Motor neuron (in vitro differentiated cells): ENCODE measurements around the gene RARRES1. TPM values are rescaled to one million over a fixed set of nuclear protein-coding genes. Genes with fewer than 3 reads are reported as not detected.

Experiments used
- ATAC-seq, 8 experiments: fragments of 200-7000 bp; cut with Tn5 transposase; replicated peaks in 6 of 8; 2 replicates each; pipeline ENCODE4 v1.8.0; 2021; ENCODE audit warnings: mild to moderate bottlenecking in 8 of 8, moderate library complexity in 8 of 8
- H3K27ac ChIP-seq, 2 donors: fragments of 250-450 bp; sonication (Bioruptor Pico); 2 replicates each; pipeline ENCODE4 v1.9.0; 2021; ENCODE audit warnings: antibody characterized with exemption in 2 of 2, mild to moderate bottlenecking in 2 of 2, moderate library complexity in 1 of 2
- H3K4me1 ChIP-seq, 2 donors: fragments of 250-450 bp; sonication (Bioruptor Pico); replicated peaks in 1 of 2; 2 replicates each; pipeline ENCODE4 v1.6.1; 2021; ENCODE audit warnings: antibody characterized with exemption in 2 of 2, mild to moderate bottlenecking in 2 of 2, moderate library complexity in 1 of 2
- H3K4me3 ChIP-seq, 5 donors: fragments of 250-450 bp; sonication (Bioruptor Pico); 2 replicates each; pipeline ENCODE4 v1.9.0; 2021; ENCODE audit warnings: antibody characterized with exemption in 5 of 5, mild to moderate bottlenecking in 5 of 5, moderate library complexity in 4 of 5
- WGBS, 10 experiments: fragments of 450-650 bp; shearing (Covaris generic); methylation state at CpG; one replicate each; pipeline ENCODE4 v1.0.0; 2022; 5-methylcytosine and 5-hydroxymethylcytosine counted together
- in situ Hi-C, 9 experiments: fragments of 400-800 bp; cut with MboI; loops; one replicate each; pipeline ENCODE4 v1.15.0; 2021; ENCODE audit warnings: low sequenced_read_pairs in 9 of 9, low pct_unique_long_range_greater_than_20kb in 2 of 9; ENCODE audit not compliant: unreplicated experiment in 9 of 9
- total RNA-seq, 8 experiments: library from RNA; unstranded; fragments of 300-600 nt; gene quantifications; 2 replicates each; pipeline versions ENCODE4 v1.2.3 to v1.2.4, GENCODE V29; 2022

RARRES1 gene
- 10 to 100 TPM in 2 of 8 experiments, 1 to 10 TPM in 2, under 1 TPM in 4; 0.38 to 49.2 (median 1.5) TPM for total RNA-seq

- peak; percentile 74 to 86 (median 80) for ATAC-seq
- in situ Hi-C loops = loop anchor here in 1 of 9 experiments (25.0 kb wide), 1 partner anchor 530 kb away; no protein-coding TSS in a partner anchor
- 2 to 20% (median 4%) methylated on average over 1 to 18 of the region's 101 CpGs; no CpG with 5 or more reads in 7 of the 10 experiments for WGBS, 10 experiments
- H3K4me1 ChIP-seq = peaks cover 6 to 7% of the 10 kb centered on the region in 2 donors
- peak within 1 kb of the TSS; percentile 24 to 46 (median 37) for H3K4me3 ChIP-seq
- H3K27ac ChIP-seq = no peak within 1 kb of the TSS
Observed at GRCh38 chr3:158731938-158732855, at the start of gene RARRES1. TSS of gene RARRES1 (minus strand) at chr3:158732457. CDS start at chr3:158732415, 42 bp downstream.

GRCh38 chr3:158781849-158782248 lies 49.6 kb upstream of the RARRES1 start:
- no peak for ATAC-seq
- Histone ChIP-seq H3K4me1 (no peaks in the 10 kb centered on the region), H3K4me3 (no peak overlapping the region), H3K27ac (no peak overlapping the region)
- in situ Hi-C loops = loop anchor here in 2 of 9 experiments (10.0 to 25.0 kb wide), 2 partner anchors 57 to 120 kb away; partner anchors contain the start of gene LXN (in 2 of the 2)
- WGBS, 10 experiments = 14 to 83% (median 45%) methylated on average over 1 of the region's 1 CpG; no CpG with 5 or more reads in 2 of the 10 experiments

- no peaks in the 10 kb centered on the region for H3K4me1 ChIP-seq
- 58 to 100% (median 91%) methylated on average over 1 to 2 of the region's 2 CpGs; no CpG with 5 or more reads in 1 of the 10 experiments for WGBS, 10 experiments
- in situ Hi-C loops = loop anchor here in 2 of 9 experiments (10.0 to 25.0 kb wide), 2 partner anchors 56 to 119 kb away; partner anchors contain the start of gene LXN (in 2 of the 2)
- no peak overlapping the region for H3K27ac ChIP-seq
- no peak overlapping the region for H3K4me3 ChIP-seq
- ATAC-seq = no peak
Observed at GRCh38 chr3:158781191-158781590, 48.9 kb upstream of the RARRES1 start.

GRCh38 chr3:158780766-158781165 lies 48.5 kb upstream of the RARRES1 start:
- Histone ChIP-seq H3K4me1 (no peaks in the 10 kb centered on the region), H3K27ac (no peak overlapping the region), H3K4me3 (no peak overlapping the region)
- in situ Hi-C loops = loop anchor here in 2 of 9 experiments (10.0 to 25.0 kb wide), 2 partner anchors 56 to 118 kb away; partner anchors contain the start of gene LXN (in 2 of the 2)
- 88 to 100% (median 100%) methylated on average over 1 of the region's 1 CpG; no CpG with 5 or more reads in 3 of the 10 experiments for WGBS, 10 experiments
- ATAC-seq = no peak

GRCh38 chr3:158777161-158777873 lies 45.1 kb upstream of the RARRES1 start:
- ATAC-seq = no peak
- in situ Hi-C loops = loop anchor here in 2 of 9 experiments (25.0 kb wide), 1 partner anchor 115 kb away; the partner anchor contains the start of gene LXN (in 2 of the 2)
- no peak overlapping the region for H3K27ac ChIP-seq
- H3K4me3 ChIP-seq = no peak overlapping the region
- no peaks in the 10 kb centered on the region for H3K4me1 ChIP-seq
- WGBS, 10 experiments = 63 to 100% (median 88%) methylated on average over 1 to 3 of the region's 3 CpGs; no CpG with 5 or more reads in 2 of the 10 experiments

- WGBS, 10 experiments = 92% methylated on average over 2 of the region's 7 CpGs; no CpG with 5 or more reads in 9 of the 10 experiments
- in situ Hi-C loops = loop anchor here in 2 of 9 experiments (25.0 kb wide), 1 partner anchor 114 kb away; the partner anchor contains the start of gene LXN (in 2 of the 2)
- Histone ChIP-seq H3K4me3 (no peak overlapping the region), H3K27ac (no peak overlapping the region), H3K4me1 (no peaks in the 10 kb centered on the region)
- no peak for ATAC-seq
Observed at GRCh38 chr3:158776531-158776930, 44.3 kb upstream of the RARRES1 start.

- 60 to 100% (median 97%) methylated on average over 1 to 2 of the region's 3 CpGs for WGBS, 10 experiments
- Histone ChIP-seq H3K4me3 (no peak overlapping the region), H3K4me1 (no peaks in the 10 kb centered on the region), H3K27ac (no peak overlapping the region)
- in situ Hi-C loops = loop anchor here in 2 of 9 experiments (25.0 kb wide), 1 partner anchor 113 kb away; the partner anchor contains the start of gene LXN (in 2 of the 2)
- ATAC-seq = no peak
Observed at GRCh38 chr3:158775426-158776410, 43.5 kb upstream of the RARRES1 start.

GRCh38 chr3:158774965-158775364 lies 42.7 kb upstream of the RARRES1 start:
- in situ Hi-C loops = loop anchor here in 2 of 9 experiments (25.0 kb wide), 1 partner anchor 113 kb away; the partner anchor contains the start of gene LXN (in 2 of the 2)
- 29 to 100% (median 93%) methylated on average over 1 to 2 of the region's 2 CpGs for WGBS, 10 experiments
- no peaks in the 10 kb centered on the region for H3K4me1 ChIP-seq
- ATAC-seq = peak in 1 of 8 experiments; percentile 6
- no peak overlapping the region for H3K27ac ChIP-seq
- H3K4me3 ChIP-seq = no peak overlapping the region

- Histone ChIP-seq H3K4me1 (no peaks in the 10 kb centered on the region), H3K27ac (no peak overlapping the region), H3K4me3 (no peak overlapping the region)
- ATAC-seq = peak in 3 of 8 experiments; percentile 66 to 75 (median 67)
- WGBS, 10 experiments = 36 to 96% (median 85%) methylated on average over 2 to 7 of the region's 7 CpGs
- in situ Hi-C loops = no loop called here
Observed at GRCh38 chr3:158773845-158774830, 41.9 kb upstream of the RARRES1 start.

- Histone ChIP-seq H3K4me1 (peaks cover 0 to 8% of the 10 kb centered on the region in 2 donors), H3K27ac (no peak overlapping the region), H3K4me3 (no peak overlapping the region)
- no peak for ATAC-seq
- in situ Hi-C loops = no loop called here
Observed at GRCh38 chr3:158773166-158773565, 40.9 kb upstream of the RARRES1 start.

- no peak overlapping the region for H3K27ac ChIP-seq
- no peak for ATAC-seq
- no peak overlapping the region for H3K4me3 ChIP-seq
- H3K4me1 ChIP-seq = peaks cover 0 to 10% of the 10 kb centered on the region in 2 donors
- 48 to 100% (median 85%) methylated on average over 1 to 3 of the region's 3 CpGs; no CpG with 5 or more reads in 3 of the 10 experiments for WGBS, 10 experiments
- in situ Hi-C loops = no loop called here
Observed at GRCh38 chr3:158771982-158772381, 39.7 kb upstream of the RARRES1 start.
